Transverse colon (tissue), 4 donors: ENCODE results near the gene NPNT. TPM values are rescaled to one million over a fixed set of nuclear protein-coding genes. Genes with fewer than 3 reads are reported as not detected.

Experiments
- DNase-seq: peaks from one replicate; pipeline ENCODE4 v3.0.0-alpha.2; 2019
- H3K27ac ChIP-seq, 4 donors: fragments of 200-600 bp; sonication (generic); 2 replicates each; pipeline ENCODE4 v1.5.1; 2016 to 2018; ENCODE audit warnings: inconsistent platforms in 4 of 4
- H3K27me3 ChIP-seq: fragments of 200-600 bp; sonication (generic); 2 replicates; pipeline ENCODE4 v1.5.1; 2017; ENCODE audit warnings: inconsistent platforms
- H3K36me3 ChIP-seq, 4 donors: fragments of 200-600 bp; sonication (generic); 2 replicates each; pipeline ENCODE4 v1.5.1; 2017 to 2019; ENCODE audit warnings: inconsistent platforms in 4 of 4
- H3K4me1 ChIP-seq, 4 donors: fragments of 200-600 bp; sonication (generic); 2 replicates each; pipeline ENCODE4 v1.5.1; 2017 to 2020; ENCODE audit warnings: inconsistent platforms in 4 of 4
- H3K4me3 ChIP-seq, 4 donors: fragments of 200-600 bp; sonication (generic); 1 replicate in 1 of 4; 2 replicates in 3 of 4; pipeline versions ENCODE4 v1.5.1 to v1.6.1; 2017 to 2019; ENCODE audit warnings: inconsistent platforms in 4 of 4
- H3K9me3 ChIP-seq, 2 donors: fragments of 200-600 bp; sonication (generic); 2 replicates each; pipeline ENCODE4 v1.5.1; 2017 to 2019; ENCODE audit warnings: inconsistent platforms in 2 of 2
- CTCF ChIP-seq, 5 experiments: fragments of 200-600 bp in 3 of 5; fragments of 450-650 bp in 2 of 5; sonication (generic) in 3 of 5; IDR thresholded peaks; 1 replicate in 2 of 5; 2 replicates in 3 of 5; pipeline ENCODE4 v1.5.1; 2016 to 2017; ENCODE audit warnings: antibody characterized with exemption in 5 of 5, inconsistent platforms in 3 of 5, mild to moderate bottlenecking in 2 of 5, moderate library complexity in 1 of 5
- EP300 ChIP-seq: sonication (generic); formaldehyde crosslinking; IDR thresholded peaks from one replicate; pipeline ENCODE4 v1.6.1; 2017; ENCODE audit warnings: antibody characterized with exemption, low read depth
- POLR2A ChIP-seq: fragments of 450-650 bp; IDR thresholded peaks from one replicate; pipeline ENCODE4 v1.6.1; 2016; ENCODE audit warnings: antibody characterized with exemption, mild to moderate bottlenecking, moderate library complexity
- POLR2AphosphoS5 ChIP-seq, 3 donors: sonication (generic); formaldehyde crosslinking; IDR thresholded peaks; one replicate each; pipeline ENCODE4 v1.6.1; 2016; ENCODE audit warnings: antibody characterized with exemption in 3 of 3
- WGBS, 2 donors: methylation state at CpG; one replicate each; pipeline ENCODE4 v1.1.5; 2018; ENCODE audit warnings: low coverage in 1 of 2; 5-methylcytosine and 5-hydroxymethylcytosine counted together
- in situ Hi-C, 4 donors: fragments of 200-750 bp; cut with MboI; loops; one replicate each; pipeline versions ENCODE4 v1.15.0 to v1.15.1; 2017; ENCODE audit warnings: low sequenced_read_pairs in 3 of 4, low pct_ligation_motif_present in 1 of 4, low pct_unique_long_range_greater_than_20kb in 1 of 4
- intact Hi-C: fragments of 100-400 bp; cut with DNase I; formaldehyde crosslinking; loops from one replicate; pipeline ENCODE4 v1.15.1; 2023; ENCODE audit warnings: low total_unique reads
- total RNA-seq, 4 donors: library from RNA; depleted of rRNA; stranded (reverse); fragments of >200 nt; gene quantifications; one replicate each; pipeline ENCODE4 v1.1.0, GENCODE V29; 2016

Gene NPNT
- total RNA-seq, 4 donors from 2014 or later = 4.5 to 26.3 (median 24.4) TPM

- WGBS, 2 donors = 82 to 90% methylated on average over 3 of the region's 3 CpGs
- intact Hi-C loops (no loop called here), in situ Hi-C loops (no loop called here)
- Histone ChIP-seq H3K27me3 (no peaks in the 10 kb centered on the region), H3K4me3 (no peak overlapping the region), H3K9me3 (peaks cover 0 to 3% of the 10 kb centered on the region in 2 donors), H3K4me1 (no peaks in the 10 kb centered on the region), H3K27ac (no peak overlapping the region), H3K36me3 (no peaks in the 10 kb centered on the region)
- no peak for DNase-seq
- TF ChIP-seq CTCF (IDR thresholded peaks at IDR 0.05) (no peak), POLR2AphosphoS5 (IDR thresholded peaks at IDR 0.05) (no peak), POLR2A (no peak)
Measured at GRCh38 chr4:105946771-105947170, 51.5 kb downstream of the NPNT start.

GRCh38 chr4:105950701-105951100, 55.4 kb downstream of the NPNT start:
- WGBS, 2 donors = 79% methylated on average over 5 of the region's 5 CpGs; no CpG with 5 or more reads in 1 of the 2 donors
- no peak overlapping the region for H3K4me3 ChIP-seq
- no peaks in the 10 kb centered on the region for H3K36me3 ChIP-seq
- in situ Hi-C loops (no loop called here), intact Hi-C loops (no loop called here)
- DNase-seq = no peak
- no peaks in the 10 kb centered on the region for H3K4me1 ChIP-seq
- no peaks in the 10 kb centered on the region for H3K27me3 ChIP-seq
- H3K27ac ChIP-seq = no peak overlapping the region
- peaks cover 0 to 3% of the 10 kb centered on the region in 2 donors for H3K9me3 ChIP-seq
- TF ChIP-seq EP300 = no peak
- TF ChIP-seq POLR2A = no peak
- no peak for TF ChIP-seq POLR2AphosphoS5 (IDR thresholded peaks at IDR 0.05)
- no peak for TF ChIP-seq CTCF (IDR thresholded peaks at IDR 0.05)

- H3K27me3 ChIP-seq = no peaks in the 10 kb centered on the region
- DNase-seq = no peak
- in situ Hi-C loops = no loop called here
- WGBS, 2 donors = 53 to 78% methylated on average over 3 of the region's 3 CpGs
- peaks cover 0 to 2% (median 0%) of the 10 kb centered on the region in 4 donors for H3K4me1 ChIP-seq
- H3K27ac ChIP-seq = no peak overlapping the region
- no peaks in the 10 kb centered on the region for H3K36me3 ChIP-seq
- intact Hi-C loops = no loop called here
- H3K4me3 ChIP-seq = no peak overlapping the region
- H3K9me3 ChIP-seq = peaks cover 0 to 3% of the 10 kb centered on the region in 2 donors
- TF ChIP-seq POLR2A (no peak), CTCF (IDR thresholded peaks at IDR 0.05) (no peak), EP300 (no peak), POLR2AphosphoS5 (IDR thresholded peaks at IDR 0.05) (no peak)
Measured at GRCh38 chr4:105951198-105951597, 55.9 kb downstream of the NPNT start.

- no peak overlapping the region for H3K27ac ChIP-seq
- H3K36me3 ChIP-seq = no peaks in the 10 kb centered on the region
- intact Hi-C loops (no loop called here), in situ Hi-C loops (no loop called here)
- H3K9me3 ChIP-seq = no peaks in the 10 kb centered on the region
- TF ChIP-seq POLR2AphosphoS5 (IDR thresholded peaks at IDR 0.05) (no peak), POLR2A (no peak), EP300 (no peak), CTCF (IDR thresholded peaks at IDR 0.05) (no peak)
- DNase-seq = no peak
- peaks cover 0 to 16% (median 0%) of the 10 kb centered on the region in 4 donors for H3K4me1 ChIP-seq
- WGBS, 2 donors = 81 to 82% methylated on average over 3 of the region's 3 CpGs
- H3K4me3 ChIP-seq = no peak overlapping the region
- no peaks in the 10 kb centered on the region for H3K27me3 ChIP-seq
Measured at GRCh38 chr4:105952591-105952990, 57.3 kb downstream of the NPNT start.
